HG02870 (cell line): ENCODE data around the gene HTR6.

Source experiments
- ATAC-seq: cut with Tn5 transposase; IDR thresholded peaks from one replicate; pipeline ENCODE4 v1.9.1; 2021; ENCODE audit warnings: mild to moderate bottlenecking, moderate library complexity; ENCODE audit not compliant: unreplicated experiment

The HTR6 gene

GRCh38 chr1:19656134-19656779, 8.4 kb upstream of the HTR6 start:
- ATAC-seq = no peak

GRCh38 chr1:19656780-19657466, 7.8 kb upstream of the HTR6 start:
- no peak for ATAC-seq

- no peak for ATAC-seq
Measured at GRCh38 chr1:19657511-19657910, 7.2 kb upstream of the HTR6 start.

- no peak for ATAC-seq
Measured at GRCh38 chr1:19658186-19658585, 6.5 kb upstream of the HTR6 start.

GRCh38 chr1:19661721-19662228, 2.9 kb upstream of the HTR6 start:
- no peak for ATAC-seq

GRCh38 chr1:19662313-19662712, 2.4 kb upstream of the HTR6 start:
- ATAC-seq = no peak

GRCh38 chr1:19665186-19665495, 466 bp downstream of the HTR6 start:
- ATAC-seq = no peak

GRCh38 chr1:19665496-19666465, 1.1 kb downstream of the HTR6 start:
- no peak for ATAC-seq

- no peak for ATAC-seq
Measured at GRCh38 chr1:19668888-19669287, 4.2 kb downstream of the HTR6 start.

- ATAC-seq = no peak
Measured at GRCh38 chr1:19670787-19671186, 6.1 kb downstream of the HTR6 start.

GRCh38 chr1:19672237-19672636, 7.6 kb downstream of the HTR6 start:
- ATAC-seq = no peak

- no peak for ATAC-seq
Measured at GRCh38 chr1:19675797-19676196, 11.1 kb downstream of the HTR6 start.

GRCh38 chr1:19676438-19676922, 11.8 kb downstream of the HTR6 start:
- no peak for ATAC-seq

GRCh38 chr1:19678493-19678892, 13.8 kb downstream of the HTR6 start:
- no peak for ATAC-seq

GRCh38 chr1:19678931-19679453, 14.3 kb downstream of the HTR6 start:
- no peak for ATAC-seq

- no peak for ATAC-seq
Measured at GRCh38 chr1:19679691-19680090, 15.0 kb downstream of the HTR6 start.

GRCh38 chr1:19680644-19681043, 16.0 kb downstream of the HTR6 start:
- ATAC-seq = no peak

- no peak for ATAC-seq
Measured at GRCh38 chr1:19682257-19682656, 17.6 kb downstream of the HTR6 start.

GRCh38 chr1:19682901-19683300, 18.2 kb downstream of the HTR6 start:
- ATAC-seq = no peak

GRCh38 chr1:19683351-19683750, 18.7 kb downstream of the HTR6 start:
- no peak for ATAC-seq

GRCh38 chr1:19684677-19685076, 20.0 kb downstream of the HTR6 start:
- no peak for ATAC-seq
